ENCODE measurements around the gene TRPM4. TPM values are rescaled to one million over a fixed set of nuclear protein-coding genes. Genes with fewer than 3 reads are reported as not detected.

Gene TRPM4
- total RNA-seq, 2 experiments from 2014 or later = 20.9 to 44.2 TPM

GRCh38 chr19:49148044-49148682 is 9.4 kb upstream of the TRPM4 start:
- ChIA-PET POLR2A (interaction anchor here (0.6 kb wide), 1 partner anchor 9 kb away, joined by 3 read pairs; no protein-coding TSS in a partner anchor), CTCF (ENCODE audit: unreplicated experiment) (no interaction called here)
- TF ChIP-seq, protein P1, sequence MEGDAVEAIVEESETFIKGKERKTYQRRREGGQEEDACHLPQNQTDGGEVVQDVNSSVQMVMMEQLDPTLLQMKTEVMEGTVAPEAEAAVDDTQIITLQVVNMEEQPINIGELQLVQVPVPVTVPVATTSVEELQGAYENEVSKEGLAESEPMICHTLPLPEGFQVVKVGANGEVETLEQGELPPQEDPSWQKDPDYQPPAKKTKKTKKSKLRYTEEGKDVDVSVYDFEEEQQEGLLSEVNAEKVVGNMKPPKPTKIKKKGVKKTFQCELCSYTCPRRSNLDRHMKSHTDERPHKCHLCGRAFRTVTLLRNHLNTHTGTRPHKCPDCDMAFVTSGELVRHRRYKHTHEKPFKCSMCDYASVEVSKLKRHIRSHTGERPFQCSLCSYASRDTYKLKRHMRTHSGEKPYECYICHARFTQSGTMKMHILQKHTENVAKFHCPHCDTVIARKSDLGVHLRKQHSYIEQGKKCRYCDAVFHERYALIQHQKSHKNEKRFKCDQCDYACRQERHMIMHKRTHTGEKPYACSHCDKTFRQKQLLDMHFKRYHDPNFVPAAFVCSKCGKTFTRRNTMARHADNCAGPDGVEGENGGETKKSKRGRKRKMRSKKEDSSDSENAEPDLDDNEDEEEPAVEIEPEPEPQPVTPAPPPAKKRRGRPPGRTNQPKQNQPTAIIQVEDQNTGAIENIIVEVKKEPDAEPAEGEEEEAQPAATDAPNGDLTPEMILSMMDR (conservative IDR thresholded peaks at IDR 0.05; ENCODE audit: low read length) = no peak
- no peak for TF ChIP-seq EZH2phosphoT487 (IDR thresholded peaks at IDR 0.05; ENCODE audit: borderline replicate concordance, low read depth, low read length)
- Histone ChIP-seq H4K20me1 (ENCODE audit: insufficient read depth, low read length) (no peaks in the 10 kb centered on the region), H3K79me2 (ENCODE audit: insufficient read depth, low read depth, low read length) (no peaks in the 10 kb centered on the region), H3K4me2 (ENCODE audit: low read length) (0 out of 2 replicates have a peak overlapping the region, but pooled peaks have one; percentile 85), H2AFZ (ENCODE audit: low read length) (no peak overlapping the region), H3K27ac (ENCODE audit: low read depth, low read length, poor library complexity, severe bottlenecking) (no peak overlapping the region), H3K9me3 (ENCODE audit: low read length) (no peaks in the 10 kb centered on the region), H3K36me3 (ENCODE audit: insufficient read depth, low read length) (no peaks in the 10 kb centered on the region), H3K9me2 (ENCODE audit: insufficient read depth, low read length) (no peaks in the 10 kb centered on the region), H3K4me3 (ENCODE audit: low read depth, low read length, poor library complexity, severe bottlenecking) (no peak overlapping the region), H3K4me1 (ENCODE audit: insufficient read depth, low read length, poor library complexity, severe bottlenecking) (peaks cover 32% of the 10 kb centered on the region)
- intact Hi-C loops (cut with micrococcal nuclease; ENCODE audit: unreplicated experiment) = loop anchor here (2.0 kb wide), 1 partner anchor 61 kb away; no protein-coding TSS in a partner anchor
- no TSS peak for BruUV-seq (replicated peaks)
- no peak for DNase-seq (ENCODE audit: low spot score)

- H3K4me3 ChIP-seq (ENCODE audit: low read depth, low read length, poor library complexity, severe bottlenecking) = peak overlapping the region; percentile 83
- ChIA-PET CTCF (ENCODE audit: unreplicated experiment) (interaction anchor here (0.6 to 0.7 kb wide), 5 partner anchors 12 to 60 kb away, joined by 3 to 5 read pairs (median 5); no protein-coding TSS in a partner anchor), POLR2A (interaction anchor here (0.8 kb wide), 1 partner anchor 10 kb away, joined by 3 read pairs; no protein-coding TSS in a partner anchor)
- H3K9me2 ChIP-seq (ENCODE audit: insufficient read depth, low read length) = no peaks in the 10 kb centered on the region
- H3K4me1 ChIP-seq (ENCODE audit: insufficient read depth, low read length, poor library complexity, severe bottlenecking) = peaks cover 32% of the 10 kb centered on the region
- no peaks in the 10 kb centered on the region for H4K20me1 ChIP-seq (ENCODE audit: insufficient read depth, low read length)
- intact Hi-C loops (cut with micrococcal nuclease; ENCODE audit: unreplicated experiment) = loop anchor here (2.0 kb wide), 1 partner anchor 60 kb away; no protein-coding TSS in a partner anchor
- H3K27ac ChIP-seq (ENCODE audit: low read depth, low read length, poor library complexity, severe bottlenecking) = peak overlapping the region; percentile 36
- DNase-seq (ENCODE audit: low spot score) = peak; percentile 96
- peak overlapping the region; percentile 85 for H3K4me2 ChIP-seq (ENCODE audit: low read length)
- peak overlapping the region; percentile 72; the same call in 1 of the 2 replicates for H2AFZ ChIP-seq (ENCODE audit: low read length)
- H3K79me2 ChIP-seq (ENCODE audit: insufficient read depth, low read depth, low read length) = no peaks in the 10 kb centered on the region
- H3K36me3 ChIP-seq (ENCODE audit: insufficient read depth, low read length) = no peaks in the 10 kb centered on the region
- no TSS peak for BruUV-seq (replicated peaks)
- H3K9me3 ChIP-seq (ENCODE audit: low read length) = no peaks in the 10 kb centered on the region
- TF ChIP-seq, protein P1 (conservative IDR thresholded peaks at IDR 0.05; ENCODE audit: low read length) = no peak
- no peak for TF ChIP-seq EZH2phosphoT487 (IDR thresholded peaks at IDR 0.05; ENCODE audit: borderline replicate concordance, low read depth, low read length)
Measured at GRCh38 chr19:49148784-49149651, 8.6 kb upstream of the TRPM4 start.

Measured in OCI-LY7 (cell line).